HepG2 (cell line): ENCODE results near the gene CTSD. TPM values are rescaled to one million over a fixed set of nuclear protein-coding genes. Genes with fewer than 3 reads are reported as not detected.

Experiments
- AKAP8 ChIP-seq: sonication (generic); formaldehyde crosslinking; IDR thresholded peaks from 2 replicates; pipeline ENCODE4 v1.5.1; 2020; ENCODE audit warnings: mild to moderate bottlenecking, missing genetic modification reagents
- ELK4 ChIP-seq: sonication (generic); formaldehyde crosslinking; IDR thresholded peaks from 2 replicates; pipeline ENCODE4 v1.9.0; 2021; ENCODE audit warnings: missing genetic modification reagents, borderline replicate concordance
- POGK ChIP-seq: sonication (generic); formaldehyde crosslinking; conservative IDR thresholded peaks from 2 replicates; pipeline ENCODE4 v1.8.0; 2022; ENCODE audit warnings: mild to moderate bottlenecking, moderate library complexity, missing genetic modification reagents
- RFXAP ChIP-seq: sonication (generic); formaldehyde crosslinking; IDR thresholded peaks from 2 replicates; pipeline ENCODE4 v1.4.0; 2020; ENCODE audit warnings: missing genetic modification reagents, borderline replicate concordance
- TEF ChIP-seq: sonication (generic); formaldehyde crosslinking; IDR thresholded peaks from 2 replicates; pipeline ENCODE4 v1.5.0; 2020; ENCODE audit warnings: missing genetic modification reagents
- ZNF687 ChIP-seq: sonication (generic); formaldehyde crosslinking; IDR thresholded peaks from 2 replicates; pipeline ENCODE4 v1.5.1; 2020; ENCODE audit warnings: mild to moderate bottlenecking, missing genetic modification reagents, moderate library complexity
- ZNF790 ChIP-seq: sonication (generic); formaldehyde crosslinking; IDR thresholded peaks from 2 replicates; pipeline ENCODE4 v1.8.0; 2022; ENCODE audit warnings: missing genetic modification reagents, mild to moderate bottlenecking, borderline replicate concordance
- polyA plus RNA-seq, 8 experiments: library from polyadenylated mRNA; depleted of rRNA in 3 of 8; stranded (reverse) in 7 of 8; unstranded in 1 of 8; fragments of >200 nt; fragmentation: Illumina TruSeq in 4 of 8; extraction: Trizol in 4 of 8; gene quantifications; 2 replicates each; pipeline versions ENCODE4 v1.2.1 to v1.2.3, GENCODE V29; 2011 to 2016; ENCODE audit warnings: low read depth in 4 of 8, missing spikeins in 1 of 8, mixed read lengths in 1 of 8; ENCODE audit not compliant: insufficient read depth in 1 of 8
- total RNA-seq, 5 experiments: library from RNA; depleted of rRNA; stranded (reverse); fragments of >200 nt; fragmentation: Illumina TruSeq; extraction: Trizol; gene quantifications; 2 replicates each; pipeline ENCODE4 v1.2.3, GENCODE V29; 2016; ENCODE audit warnings: low read depth in 1 of 5

CTSD gene
- total and polyA plus RNA-seq, 2 of the 13 experiments (the other 11 are each of a cell fraction or from before 2014, with no cell fraction given), result 143 to 230 TPM

- no peak for TF ChIP-seq POGK
- TF ChIP-seq ZNF790, result no peak
- TF ChIP-seq TEF (CRISPR knock-in tag), result no peak
- TF ChIP-seq RFXAP (CRISPR knock-in tag), result no peak
- no peak for TF ChIP-seq ZNF687
- no peak for TF ChIP-seq AKAP8 (CRISPR knock-in tag)
- TF ChIP-seq ELK4 (CRISPR knock-in tag), result no peak
These were observed 3.9 kb downstream of the CTSD start (continued) for GRCh38 chr11:1759851-1760220.
